ENCODE measurements around the gene ACTN2.

The ACTN2 gene

DNA sequence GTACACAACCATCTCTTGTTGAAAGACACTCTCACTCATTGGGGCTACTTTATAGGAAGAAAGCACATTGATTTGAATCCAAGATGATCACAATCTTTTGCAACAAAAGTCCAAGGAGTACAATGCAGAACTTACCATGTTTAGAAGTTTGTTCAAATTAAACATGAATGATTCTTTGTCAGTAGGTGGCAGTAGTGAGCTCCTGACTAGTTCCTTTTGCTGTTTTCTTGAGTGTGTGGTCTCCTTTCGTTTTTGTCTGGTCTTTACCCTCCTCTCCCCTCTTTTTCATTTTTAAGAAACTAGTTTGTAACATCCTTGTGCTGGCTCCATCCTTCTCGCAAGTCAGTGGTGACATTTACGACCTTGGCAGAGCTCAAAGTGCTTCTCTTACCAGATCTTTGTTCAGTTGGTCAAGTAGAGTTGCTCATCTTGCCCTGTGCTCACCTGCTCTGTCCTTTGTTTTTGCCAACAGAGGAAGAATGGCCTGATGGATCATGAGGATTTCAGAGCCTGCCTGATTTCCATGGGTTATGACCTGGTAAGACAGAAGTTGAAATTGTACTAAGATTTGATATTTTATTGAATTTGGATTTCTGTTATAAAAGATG is 73.1 kb downstream of the ACTN2 start:
- Histone ChIP-seq H3K9ac (ENCODE audit: low read length) (no peak overlapping the region), H3K9me3 (ENCODE audit: control insufficient read depth, low read length) (no peaks in the 10 kb centered on the region), H3K18ac (ENCODE audit: low read depth in 1 of 2, low read length in 2 of 2) (no peak overlapping the region), H2AFZ (ENCODE audit: low read depth, low read length) (no peak overlapping the region), H3K14ac (ENCODE audit: low read length in 2 of 2) (no peak overlapping the region), H4K8ac (ENCODE audit: low read length) (no peak overlapping the region), H3K4me1 (ENCODE audit: control insufficient read depth, insufficient read depth, low read depth, low read length) (no peaks in the 10 kb centered on the region), H4K91ac (ENCODE audit: low read length) (no peak overlapping the region), H3K79me1 (replicated peaks; ENCODE audit: low read length, poor library complexity, severe bottlenecking) (no peaks in the 10 kb centered on the region), H3K23ac (ENCODE audit: low read length in 2 of 2) (no peak overlapping the region), H2AK5ac (ENCODE audit: low read length, severe bottlenecking) (no peak overlapping the region), H3K27me3 (ENCODE audit: control insufficient read depth in 1 of 2, insufficient read depth in 1 of 2, low read length in 2 of 2) (no peaks in the 10 kb centered on the region), H2BK12ac (ENCODE audit: low read length in 2 of 2) (no peak overlapping the region), H3K4me2 (ENCODE audit: low read length, poor library complexity, severe bottlenecking) (no peak overlapping the region), H3K4me3 (ENCODE audit: insufficient read depth in 1 of 2, low read depth in 1 of 2, low read length in 2 of 2) (no peak overlapping the region), H2BK15ac (ENCODE audit: low read depth, poor library complexity, severe bottlenecking) (no peak overlapping the region), H2BK5ac (ENCODE audit: low read depth, low read length, poor library complexity, severe bottlenecking) (no peak overlapping the region), H2BK120ac (ENCODE audit: low read depth, low read length) (no peak overlapping the region), H3K36me3 (ENCODE audit: control insufficient read depth in 1 of 2, insufficient read depth in 2 of 2, low read depth in 1 of 2, low read length in 2 of 2) (no peaks in the 10 kb centered on the region), H3K27ac (ENCODE audit: low read length, poor library complexity, severe bottlenecking) (no peak overlapping the region), H3K4ac (ENCODE audit: low read depth in 1 of 2, low read length in 2 of 2) (no peak overlapping the region)
- 49% methylated on average over 3 of the region's 3 CpGs for WGBS
- DNase-seq = peak; percentile 51

- H3K18ac ChIP-seq (ENCODE audit: low read depth in 1 of 2, low read length in 2 of 2) = no peak overlapping the region
Observed at GRCh38 chr1:236760480-236760879, 74.2 kb downstream of the ACTN2 start.

DNA sequence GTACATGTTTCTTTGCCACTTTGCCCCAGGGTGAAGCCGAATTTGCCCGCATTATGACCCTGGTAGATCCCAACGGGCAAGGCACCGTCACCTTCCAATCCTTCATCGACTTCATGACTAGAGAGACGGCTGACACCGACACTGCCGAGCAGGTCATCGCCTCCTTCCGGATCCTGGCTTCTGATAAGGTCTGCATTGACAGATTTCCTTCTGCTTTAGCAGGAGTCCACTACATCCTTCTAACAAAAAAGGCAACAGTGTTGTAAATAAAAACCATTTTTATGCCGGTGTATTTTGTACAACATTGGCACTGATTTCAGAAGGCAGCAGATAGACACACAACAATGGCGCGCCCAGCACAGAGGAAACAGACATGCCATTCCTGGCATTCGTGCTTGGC is 74.7 kb downstream of the ACTN2 start:
- no peak overlapping the region for H2BK120ac ChIP-seq (ENCODE audit: low read depth, low read length)
- H3K4me3 ChIP-seq (ENCODE audit: insufficient read depth in 1 of 2, low read depth in 1 of 2, low read length in 2 of 2) = no peak overlapping the region
- no peaks in the 10 kb centered on the region for H3K9me3 ChIP-seq (ENCODE audit: control insufficient read depth, low read length)
- H3K18ac ChIP-seq (ENCODE audit: low read depth in 1 of 2, low read length in 2 of 2) = no peak overlapping the region
- no peaks in the 10 kb centered on the region for H3K36me3 ChIP-seq (ENCODE audit: control insufficient read depth in 1 of 2, insufficient read depth in 2 of 2, low read depth in 1 of 2, low read length in 2 of 2)
- no peak overlapping the region for H3K27ac ChIP-seq (ENCODE audit: low read length, poor library complexity, severe bottlenecking)
- H4K8ac ChIP-seq (ENCODE audit: low read length) = no peak overlapping the region
- H3K4me1 ChIP-seq (ENCODE audit: control insufficient read depth, insufficient read depth, low read depth, low read length) = no peaks in the 10 kb centered on the region
- no peak overlapping the region for H3K9ac ChIP-seq (ENCODE audit: low read length)
- no peak overlapping the region for H2AK5ac ChIP-seq (ENCODE audit: low read length, severe bottlenecking)
- H3K23ac ChIP-seq (ENCODE audit: low read length in 2 of 2) = no peak overlapping the region
- H2BK15ac ChIP-seq (ENCODE audit: low read depth, poor library complexity, severe bottlenecking) = no peak overlapping the region
- no peak overlapping the region for H3K4me2 ChIP-seq (ENCODE audit: low read length, poor library complexity, severe bottlenecking)
- no peak overlapping the region for H2AFZ ChIP-seq (ENCODE audit: low read depth, low read length)
- H3K27me3 ChIP-seq (ENCODE audit: control insufficient read depth in 1 of 2, insufficient read depth in 1 of 2, low read length in 2 of 2) = no peaks in the 10 kb centered on the region
- no peak overlapping the region for H3K4ac ChIP-seq (ENCODE audit: low read depth in 1 of 2, low read length in 2 of 2)
- H4K91ac ChIP-seq (ENCODE audit: low read length) = no peak overlapping the region
- no peak overlapping the region for H2BK12ac ChIP-seq (ENCODE audit: low read length in 2 of 2)
- H2BK5ac ChIP-seq (ENCODE audit: low read depth, low read length, poor library complexity, severe bottlenecking) = no peak overlapping the region
- DNase-seq = no peak
- peak overlapping the region in 1 of 2 experiments; percentile 62 for H3K14ac ChIP-seq (ENCODE audit: low read length in 2 of 2)
- no peaks in the 10 kb centered on the region for H3K79me1 ChIP-seq (replicated peaks; ENCODE audit: low read length, poor library complexity, severe bottlenecking)
- WGBS = 95% methylated on average over 14 of the region's 14 CpGs

More at GRCh38 chr1:236760480-236760879, 74.2 kb downstream of the ACTN2 start:
- H2AK5ac ChIP-seq (ENCODE audit: low read length, severe bottlenecking) = no peak overlapping the region
- DNase-seq = no peak
- no peaks in the 10 kb centered on the region for H3K4me1 ChIP-seq (ENCODE audit: control insufficient read depth, insufficient read depth, low read depth, low read length)
- H3K9ac ChIP-seq (ENCODE audit: low read length) = no peak overlapping the region
- no peak overlapping the region for H4K91ac ChIP-seq (ENCODE audit: low read length)
- H3K23ac ChIP-seq (ENCODE audit: low read length in 2 of 2) = no peak overlapping the region
- no peaks in the 10 kb centered on the region for H3K9me3 ChIP-seq (ENCODE audit: control insufficient read depth, low read length)
- no peak overlapping the region for H2AFZ ChIP-seq (ENCODE audit: low read depth, low read length)
- no peak overlapping the region for H2BK120ac ChIP-seq (ENCODE audit: low read depth, low read length)
- 66% methylated on average over 6 of the region's 6 CpGs for WGBS
- no peak overlapping the region for H3K4me3 ChIP-seq (ENCODE audit: insufficient read depth in 1 of 2, low read depth in 1 of 2, low read length in 2 of 2)
- H2BK5ac ChIP-seq (ENCODE audit: low read depth, low read length, poor library complexity, severe bottlenecking) = no peak overlapping the region
- H3K36me3 ChIP-seq (ENCODE audit: control insufficient read depth in 1 of 2, insufficient read depth in 2 of 2, low read depth in 1 of 2, low read length in 2 of 2) = no peaks in the 10 kb centered on the region
- no peak overlapping the region for H2BK12ac ChIP-seq (ENCODE audit: low read length in 2 of 2)
- no peak overlapping the region for H4K8ac ChIP-seq (ENCODE audit: low read length)
- no peaks in the 10 kb centered on the region for H3K79me1 ChIP-seq (replicated peaks; ENCODE audit: low read length, poor library complexity, severe bottlenecking)
- no peaks in the 10 kb centered on the region for H3K27me3 ChIP-seq (ENCODE audit: control insufficient read depth in 1 of 2, insufficient read depth in 1 of 2, low read length in 2 of 2)
- H2BK15ac ChIP-seq (ENCODE audit: low read depth, poor library complexity, severe bottlenecking) = no peak overlapping the region
- no peak overlapping the region for H3K14ac ChIP-seq (ENCODE audit: low read length in 2 of 2)
- no peak overlapping the region for H3K4ac ChIP-seq (ENCODE audit: low read depth in 1 of 2, low read length in 2 of 2)
- H3K27ac ChIP-seq (ENCODE audit: low read length, poor library complexity, severe bottlenecking) = no peak overlapping the region
- no peak overlapping the region for H3K4me2 ChIP-seq (ENCODE audit: low read length, poor library complexity, severe bottlenecking)

DNA sequence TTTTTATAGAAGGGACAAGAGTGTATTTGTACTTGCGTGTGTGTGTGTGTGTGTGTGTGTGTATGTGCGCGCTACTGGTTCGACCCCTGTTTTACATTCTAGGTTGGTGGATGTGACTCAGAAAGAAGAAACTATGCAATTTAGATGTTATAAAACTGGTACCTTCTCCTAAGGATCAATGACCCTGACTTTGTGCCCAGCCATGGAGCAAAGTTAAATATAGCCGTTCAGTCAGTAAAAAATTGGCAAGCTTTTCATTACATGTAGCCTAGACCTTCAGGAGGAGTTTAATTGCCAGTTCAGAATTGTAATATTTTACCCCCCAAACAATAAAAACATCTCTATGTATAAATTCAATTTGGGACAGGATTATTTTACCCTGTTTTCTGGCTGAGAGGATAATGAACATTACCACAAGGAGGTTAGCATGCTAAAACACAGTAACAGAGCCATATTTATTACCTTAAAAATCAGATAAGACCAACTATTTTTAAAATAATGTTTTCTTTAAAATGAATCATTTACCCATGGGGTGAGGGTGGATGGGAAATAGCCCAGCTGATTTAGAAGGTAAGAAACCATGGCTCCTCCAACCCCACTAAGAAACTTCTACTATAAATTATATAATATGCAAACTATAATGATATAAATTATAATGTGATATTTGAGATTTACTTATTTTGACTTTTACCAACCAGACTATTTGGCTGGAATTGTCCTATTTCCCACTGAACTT is 75.3 kb downstream of the ACTN2 start:
- H2BK12ac ChIP-seq (ENCODE audit: low read length in 2 of 2) = no peak overlapping the region
- no peaks in the 10 kb centered on the region for H3K4me1 ChIP-seq (ENCODE audit: control insufficient read depth, insufficient read depth, low read depth, low read length)
- no peak overlapping the region for H3K27ac ChIP-seq (ENCODE audit: low read length, poor library complexity, severe bottlenecking)
- no peak overlapping the region for H2BK120ac ChIP-seq (ENCODE audit: low read depth, low read length)
- H2BK15ac ChIP-seq (ENCODE audit: low read depth, poor library complexity, severe bottlenecking) = no peak overlapping the region
- H2BK5ac ChIP-seq (ENCODE audit: low read depth, low read length, poor library complexity, severe bottlenecking) = no peak overlapping the region
- no peak overlapping the region for H3K18ac ChIP-seq (ENCODE audit: low read depth in 1 of 2, low read length in 2 of 2)
- no peak overlapping the region for H3K9ac ChIP-seq (ENCODE audit: low read length)
- peak overlapping the region in 1 of 2 experiments; percentile 62 for H3K14ac ChIP-seq (ENCODE audit: low read length in 2 of 2)
- H2AFZ ChIP-seq (ENCODE audit: low read depth, low read length) = no peak overlapping the region
- no peaks in the 10 kb centered on the region for H3K9me3 ChIP-seq (ENCODE audit: control insufficient read depth, low read length)
- no peak overlapping the region for H4K8ac ChIP-seq (ENCODE audit: low read length)
- no peaks in the 10 kb centered on the region for H3K27me3 ChIP-seq (ENCODE audit: control insufficient read depth in 1 of 2, insufficient read depth in 1 of 2, low read length in 2 of 2)
- no peak overlapping the region for H2AK5ac ChIP-seq (ENCODE audit: low read length, severe bottlenecking)
- H3K4me2 ChIP-seq (ENCODE audit: low read length, poor library complexity, severe bottlenecking) = no peak overlapping the region
- DNase-seq = no peak
- H3K4me3 ChIP-seq (ENCODE audit: insufficient read depth in 1 of 2, low read depth in 1 of 2, low read length in 2 of 2) = no peak overlapping the region
- H3K23ac ChIP-seq (ENCODE audit: low read length in 2 of 2) = no peak overlapping the region
- H3K36me3 ChIP-seq (ENCODE audit: control insufficient read depth in 1 of 2, insufficient read depth in 2 of 2, low read depth in 1 of 2, low read length in 2 of 2) = no peaks in the 10 kb centered on the region
- H4K91ac ChIP-seq (ENCODE audit: low read length) = no peak overlapping the region
- H3K4ac ChIP-seq (ENCODE audit: low read depth in 1 of 2, low read length in 2 of 2) = no peak overlapping the region
- no peaks in the 10 kb centered on the region for H3K79me1 ChIP-seq (replicated peaks; ENCODE audit: low read length, poor library complexity, severe bottlenecking)
- 94% methylated on average over 5 of the region's 5 CpGs for WGBS

Data from mesenchymal stem cell (in vitro differentiated cells and primary cell).